ENCODE data around the gene APBB2.

GRCh38 chr4:41176340-41176739 is 38.0 kb downstream of the APBB2 start:
- TF ChIP-seq, protein P1, sequence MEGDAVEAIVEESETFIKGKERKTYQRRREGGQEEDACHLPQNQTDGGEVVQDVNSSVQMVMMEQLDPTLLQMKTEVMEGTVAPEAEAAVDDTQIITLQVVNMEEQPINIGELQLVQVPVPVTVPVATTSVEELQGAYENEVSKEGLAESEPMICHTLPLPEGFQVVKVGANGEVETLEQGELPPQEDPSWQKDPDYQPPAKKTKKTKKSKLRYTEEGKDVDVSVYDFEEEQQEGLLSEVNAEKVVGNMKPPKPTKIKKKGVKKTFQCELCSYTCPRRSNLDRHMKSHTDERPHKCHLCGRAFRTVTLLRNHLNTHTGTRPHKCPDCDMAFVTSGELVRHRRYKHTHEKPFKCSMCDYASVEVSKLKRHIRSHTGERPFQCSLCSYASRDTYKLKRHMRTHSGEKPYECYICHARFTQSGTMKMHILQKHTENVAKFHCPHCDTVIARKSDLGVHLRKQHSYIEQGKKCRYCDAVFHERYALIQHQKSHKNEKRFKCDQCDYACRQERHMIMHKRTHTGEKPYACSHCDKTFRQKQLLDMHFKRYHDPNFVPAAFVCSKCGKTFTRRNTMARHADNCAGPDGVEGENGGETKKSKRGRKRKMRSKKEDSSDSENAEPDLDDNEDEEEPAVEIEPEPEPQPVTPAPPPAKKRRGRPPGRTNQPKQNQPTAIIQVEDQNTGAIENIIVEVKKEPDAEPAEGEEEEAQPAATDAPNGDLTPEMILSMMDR (IDR thresholded peaks at IDR 0.05) = no peak
- TF ChIP-seq EZH2 (IDR thresholded peaks at IDR 0.05; ENCODE audit: borderline replicate concordance, insufficient read depth, low read depth, low read length, poor library complexity, severe bottlenecking) = no peak
